Measurements from ENCODE around the gene RPL22L1.

DNA sequence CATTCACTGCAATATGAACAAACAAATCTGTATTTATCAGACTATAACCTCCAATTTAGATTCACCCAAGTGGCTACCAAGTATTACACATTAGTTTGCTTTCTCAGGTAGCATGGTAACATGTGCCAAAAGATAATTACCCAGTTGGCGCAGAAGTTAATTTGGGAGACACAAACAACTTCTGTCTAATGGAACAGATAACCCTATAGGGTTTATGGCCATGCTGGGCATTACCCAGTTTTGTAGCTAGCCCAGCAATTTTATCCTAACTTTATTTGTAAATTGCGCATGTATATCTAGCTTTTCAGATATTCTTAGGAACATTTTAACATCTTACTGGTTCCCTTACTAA, 780 bp downstream of the RPL22L1 start:
- TF ChIP-seq EZH2phosphoT487 (IDR thresholded peaks at IDR 0.05) (no peak), EZH2 (IDR thresholded peaks at IDR 0.05) (no peak)
- TF ChIP-seq, protein P1, sequence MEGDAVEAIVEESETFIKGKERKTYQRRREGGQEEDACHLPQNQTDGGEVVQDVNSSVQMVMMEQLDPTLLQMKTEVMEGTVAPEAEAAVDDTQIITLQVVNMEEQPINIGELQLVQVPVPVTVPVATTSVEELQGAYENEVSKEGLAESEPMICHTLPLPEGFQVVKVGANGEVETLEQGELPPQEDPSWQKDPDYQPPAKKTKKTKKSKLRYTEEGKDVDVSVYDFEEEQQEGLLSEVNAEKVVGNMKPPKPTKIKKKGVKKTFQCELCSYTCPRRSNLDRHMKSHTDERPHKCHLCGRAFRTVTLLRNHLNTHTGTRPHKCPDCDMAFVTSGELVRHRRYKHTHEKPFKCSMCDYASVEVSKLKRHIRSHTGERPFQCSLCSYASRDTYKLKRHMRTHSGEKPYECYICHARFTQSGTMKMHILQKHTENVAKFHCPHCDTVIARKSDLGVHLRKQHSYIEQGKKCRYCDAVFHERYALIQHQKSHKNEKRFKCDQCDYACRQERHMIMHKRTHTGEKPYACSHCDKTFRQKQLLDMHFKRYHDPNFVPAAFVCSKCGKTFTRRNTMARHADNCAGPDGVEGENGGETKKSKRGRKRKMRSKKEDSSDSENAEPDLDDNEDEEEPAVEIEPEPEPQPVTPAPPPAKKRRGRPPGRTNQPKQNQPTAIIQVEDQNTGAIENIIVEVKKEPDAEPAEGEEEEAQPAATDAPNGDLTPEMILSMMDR (IDR thresholded peaks at IDR 0.05), result no peak
